Measurements from ENCODE around the gene EEF1AKMT3.

EEF1AKMT3 gene

GRCh38 chr12:57732726-57733593, 39.5 kb upstream of the EEF1AKMT3 start:
- Histone ChIP-seq H3K27me3 (no peaks in the 10 kb centered on the region), H3K4me3 (no peak overlapping the region), H3K9ac (no peak overlapping the region), H3K4me2 (no peak overlapping the region), H3K9me3 (replicated peaks in 1 of 11) (no peaks in the 10 kb centered on the region), H3K27ac (no peak overlapping the region), H3K4me1 (0 out of 20 replicates have a peak, but pooled peaks cover 0 to 5% (median 0%) of the 10 kb centered on the region in 10 experiments), H3K36me3 (peaks cover 55 to 96% (median 84%) of the 10 kb centered on the region in 11 experiments), H4K20me1 (peaks cover 0 to 75% (median 19%) of the 10 kb centered on the region in 11 experiments; a peak in 13 of 22 replicates)
- TF ChIP-seq Cebpa-rat (IDR thresholded peaks at IDR 0.05), result no peak

DNA sequence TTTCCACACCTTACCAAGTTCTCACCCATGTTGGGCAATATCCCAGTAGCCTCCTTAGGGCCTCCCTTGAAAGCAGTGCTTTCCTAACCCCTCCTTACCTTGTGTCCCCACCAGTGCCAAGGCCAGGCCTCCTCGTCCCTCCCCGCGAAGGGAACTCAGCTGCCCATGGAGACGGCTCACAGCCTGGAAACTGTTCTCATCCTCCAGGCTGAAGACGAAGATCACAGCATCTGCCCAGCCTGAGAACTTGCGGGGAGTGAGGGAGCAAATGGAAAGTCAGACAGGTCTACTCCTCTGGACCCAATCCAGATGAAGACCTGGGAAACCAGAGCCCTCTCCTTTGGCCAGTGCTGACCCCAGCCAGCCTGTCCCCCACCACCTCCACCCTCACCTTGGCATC, 38.5 kb upstream of the EEF1AKMT3 start:
- Histone ChIP-seq H3K9ac (no peak overlapping the region), H3K27ac (no peak overlapping the region), H3K4me3 (no peak overlapping the region), H3K27me3 (no peaks in the 10 kb centered on the region), H4K20me1 (peaks cover 0 to 70% (median 19%) of the 10 kb centered on the region in 11 experiments; a peak in 13 of 22 replicates), H3K4me2 (no peak overlapping the region), H3K9me3 (replicated peaks in 1 of 11) (no peaks in the 10 kb centered on the region), H3K4me1 (peaks cover 0 to 6% (median 0%) of the 10 kb centered on the region in 10 experiments; a peak in 7 of 20 replicates), H3K36me3 (peaks cover 54 to 89% (median 77%) of the 10 kb centered on the region in 11 experiments)
- no peak; a peak in 1 of 22 replicates for TF ChIP-seq Cebpa-rat (IDR thresholded peaks at IDR 0.05)

GRCh38 chr12:57734591-57734990, 37.8 kb upstream of the EEF1AKMT3 start:
- H3K9ac ChIP-seq, result no peak overlapping the region
- no peak overlapping the region for H3K4me2 ChIP-seq
- H3K27ac ChIP-seq, result no peak overlapping the region
- H3K27me3 ChIP-seq, result no peaks in the 10 kb centered on the region
- H4K20me1 ChIP-seq, result peaks cover 0 to 76% (median 19%) of the 10 kb centered on the region in 11 experiments; a peak in 13 of 22 replicates
- H3K36me3 ChIP-seq, result peaks cover 51 to 87% (median 73%) of the 10 kb centered on the region in 11 experiments
- H3K4me1 ChIP-seq, result peaks cover 6 to 13% (median 6%) of the 10 kb centered on the region in 10 experiments
- no peaks in the 10 kb centered on the region for H3K9me3 ChIP-seq (replicated peaks in 1 of 11)
- no peak for TF ChIP-seq Cebpa-rat (IDR thresholded peaks at IDR 0.05)
- no peak overlapping the region for H3K4me3 ChIP-seq

DNA sequence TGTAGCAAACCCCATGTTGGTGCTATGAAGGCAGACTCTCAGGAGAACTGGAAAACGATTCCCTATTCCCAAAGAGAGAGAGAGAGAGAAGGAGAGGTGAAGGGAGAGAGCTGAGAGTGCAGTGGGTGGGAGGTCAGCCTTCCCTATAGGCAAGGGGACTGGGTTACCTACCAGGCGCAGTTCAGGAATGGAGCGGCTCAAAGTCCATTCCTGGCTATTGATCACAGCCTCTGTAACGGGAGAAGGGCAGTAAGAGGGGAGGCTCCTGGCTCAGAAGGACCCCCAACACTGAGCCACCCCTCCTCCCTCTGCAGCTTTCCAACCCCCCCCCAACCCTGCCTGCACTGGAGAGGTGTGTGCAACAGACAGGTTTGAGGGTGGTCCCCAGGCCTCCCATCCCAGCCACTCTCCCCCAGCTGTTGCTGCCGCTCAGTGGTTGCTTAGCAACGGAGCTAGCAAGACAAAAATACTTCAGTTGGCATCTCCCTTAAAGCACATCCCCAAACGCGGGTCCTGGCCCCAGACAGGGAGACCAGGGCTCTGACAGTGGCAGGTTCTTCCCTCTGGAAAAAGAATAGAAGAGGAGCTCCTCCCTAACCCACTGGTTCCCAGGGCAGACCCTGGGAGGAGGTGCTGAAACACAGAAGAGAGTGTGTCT, 37.1 kb upstream of the EEF1AKMT3 start:
- Histone ChIP-seq H3K27me3 (no peaks in the 10 kb centered on the region), H3K9me3 (replicated peaks in 1 of 11) (no peaks in the 10 kb centered on the region), H3K9ac (no peak overlapping the region; a peak in 1 of 22 replicates), H3K27ac (no peak overlapping the region), H3K4me3 (no peak overlapping the region), H3K36me3 (peaks cover 44 to 80% (median 65%) of the 10 kb centered on the region in 11 experiments), H3K4me1 (peaks cover 13 to 20% (median 14%) of the 10 kb centered on the region in 10 experiments), H3K4me2 (no peak overlapping the region), H4K20me1 (peaks cover 0 to 83% (median 19%) of the 10 kb centered on the region in 11 experiments; a peak in 13 of 22 replicates)
- no peak for TF ChIP-seq Cebpa-rat (IDR thresholded peaks at IDR 0.05)

GRCh38 chr12:57735952-57736740, 36.3 kb upstream of the EEF1AKMT3 start:
- Histone ChIP-seq H4K20me1 (peaks cover 0 to 81% (median 19%) of the 10 kb centered on the region in 11 experiments; a peak in 13 of 22 replicates), H3K9ac (peak overlapping the region in 1 of 11 experiments; percentile 18; a peak in 1 of 22 replicates), H3K36me3 (peaks cover 36 to 72% (median 57%) of the 10 kb centered on the region in 11 experiments), H3K9me3 (replicated peaks in 1 of 11) (no peaks in the 10 kb centered on the region), H3K4me2 (no peak overlapping the region), H3K27ac (no peak overlapping the region; a peak in 1 of 22 replicates), H3K4me1 (peaks cover 21 to 28% (median 22%) of the 10 kb centered on the region in 10 experiments), H3K27me3 (no peaks in the 10 kb centered on the region), H3K4me3 (no peak overlapping the region)
- no peak for TF ChIP-seq Cebpa-rat (IDR thresholded peaks at IDR 0.05)

- Histone ChIP-seq H4K20me1 (peaks cover 0 to 75% (median 19%) of the 10 kb centered on the region in 11 experiments; a peak in 13 of 22 replicates), H3K36me3 (peaks cover 29 to 64% (median 50%) of the 10 kb centered on the region in 11 experiments), H3K9me3 (replicated peaks in 1 of 11) (no peaks in the 10 kb centered on the region), H3K27ac (no peak overlapping the region; a peak in 2 of 22 replicates), H3K4me2 (no peak overlapping the region), H3K27me3 (no peaks in the 10 kb centered on the region), H3K4me3 (no peak overlapping the region), H3K4me1 (peaks cover 29 to 36% (median 29%) of the 10 kb centered on the region in 10 experiments), H3K9ac (0 out of 22 replicates have a peak overlapping the region, but pooled peaks of 1 of the 11 experiments have one; percentile 16)
- TF ChIP-seq Cebpa-rat (IDR thresholded peaks at IDR 0.05), result no peak
Observed at GRCh38 chr12:57736741-57737466, 35.5 kb upstream of the EEF1AKMT3 start.

DNA sequence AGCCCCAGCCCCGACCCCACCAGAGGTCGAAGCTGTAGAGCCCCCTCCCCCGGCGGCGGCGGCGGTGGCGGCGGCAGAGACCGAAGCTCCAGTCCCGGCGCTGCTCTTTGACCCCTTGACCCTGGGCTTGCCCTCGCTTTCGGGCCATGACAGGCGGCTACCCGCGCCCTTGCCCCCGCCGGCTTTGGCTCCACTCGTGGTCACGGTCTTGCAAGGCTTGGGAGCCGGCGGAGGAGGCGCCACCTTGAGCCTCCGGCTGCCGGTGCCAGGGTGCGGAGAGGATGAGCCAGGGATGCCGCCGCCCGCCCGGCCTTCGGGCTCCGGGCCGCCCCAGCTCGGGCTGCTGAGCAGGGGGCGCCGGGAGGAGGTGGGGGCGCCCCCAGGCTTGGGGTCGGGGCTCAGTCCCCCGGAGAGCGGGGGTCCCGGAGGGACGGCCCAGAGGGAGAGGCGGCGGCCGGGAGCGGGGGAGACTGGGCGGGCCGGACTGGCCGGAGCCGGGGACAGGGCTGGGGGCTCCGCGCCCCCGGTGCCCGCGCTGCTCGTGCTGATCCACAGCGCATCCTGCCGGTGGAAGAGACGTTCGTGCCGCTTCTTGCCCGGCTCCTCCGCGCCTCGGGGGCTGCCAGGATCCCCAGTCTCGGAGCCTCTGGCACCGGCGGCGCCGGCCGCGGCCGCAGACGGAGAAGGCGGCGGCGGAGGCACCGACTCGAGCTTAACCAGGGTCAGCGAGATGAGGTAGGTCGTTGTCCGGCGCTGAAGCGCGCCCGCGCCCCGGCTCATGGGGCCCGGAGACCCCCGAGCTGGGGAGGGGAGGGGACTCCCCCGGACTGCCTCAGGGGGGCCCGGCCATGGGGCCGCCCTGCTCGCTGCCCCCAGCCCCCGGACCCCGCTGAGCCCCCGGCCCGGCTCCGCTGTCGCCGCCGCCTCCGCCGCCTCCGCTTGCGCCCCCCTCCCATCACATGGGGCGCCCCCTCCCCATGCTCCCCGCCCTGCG, 34.6 kb upstream of the EEF1AKMT3 start:
- no peaks in the 10 kb centered on the region for H3K27me3 ChIP-seq

More for the DNA sequence above, 34.6 kb upstream of the EEF1AKMT3 start:
- peaks cover 0 to 68% (median 19%) of the 10 kb centered on the region in 11 experiments; a peak in 13 of 22 replicates for H4K20me1 ChIP-seq
- no peak overlapping the region; a peak in 1 of 22 replicates for H3K27ac ChIP-seq
- H3K9ac ChIP-seq, result no peak overlapping the region
- TF ChIP-seq Cebpa-rat (IDR thresholded peaks at IDR 0.05), result no peak
- peaks cover 36 to 45% (median 38%) of the 10 kb centered on the region in 10 experiments for H3K4me1 ChIP-seq
- peaks cover 20 to 55% (median 41%) of the 10 kb centered on the region in 11 experiments for H3K36me3 ChIP-seq
- H3K4me3 ChIP-seq, result no peak overlapping the region
- no peak overlapping the region for H3K4me2 ChIP-seq
- no peaks in the 10 kb centered on the region for H3K9me3 ChIP-seq (replicated peaks in 1 of 11)

All from BLaER1 treated with 17β-estradiol and CSF1 and Interleukin-3, amounts not matched to agents 10 nM and 100 nM (cell line).